ENCODE measurements around the gene HIF1AN. TPM values are rescaled to one million over a fixed set of nuclear protein-coding genes. Genes with fewer than 3 reads are reported as not detected.

HIF1AN gene
- total RNA-seq, 1 experiment from 2014 or later = 58.7 TPM

GRCh38 chr10:100576282-100576635, 40.5 kb downstream of the HIF1AN start:
- Histone ChIP-seq H2BK20ac (ENCODE audit: low read depth, low read length, poor library complexity, severe bottlenecking) (no peak overlapping the region), H2AFZ (ENCODE audit: low read length) (no peak overlapping the region), H3T11ph (ENCODE audit: low read length) (no peak overlapping the region), H3K27me3 (ENCODE audit: insufficient read depth, low read length) (peaks cover 3% of the 10 kb centered on the region; the same call in 1 of the 2 replicates), H3K56ac (ENCODE audit: insufficient read length, low read depth, low read length) (no peak overlapping the region), H3K79me1 (ENCODE audit: insufficient read depth, low read depth, low read length, poor library complexity, severe bottlenecking) (no peaks in the 10 kb centered on the region), H3K79me2 (ENCODE audit: insufficient read depth, low read length) (no peaks in the 10 kb centered on the region), H4K8ac (replicated peaks; ENCODE audit: insufficient read length, low read depth, low read length) (no peak overlapping the region), H2AK5ac (ENCODE audit: insufficient read length, low read length) (no peak overlapping the region), H2BK12ac (ENCODE audit: insufficient read length, low read depth, low read length) (no peak overlapping the region), H3K9ac (ENCODE audit: extremely low read depth, insufficient read length, low read length) (no peak overlapping the region), H3K4ac (ENCODE audit: low read depth, low read length) (no peak overlapping the region), H4K5ac (ENCODE audit: insufficient read length, low read depth, low read length) (no peak overlapping the region), H4K20me1 (ENCODE audit: control insufficient read depth, insufficient read depth, insufficient read length) (no peaks in the 10 kb centered on the region), H3K4me1 (ENCODE audit: insufficient read depth, low read length) (no peaks in the 10 kb centered on the region), H3K9me3 (ENCODE audit: control insufficient read depth, low read depth, low read length) (no peaks in the 10 kb centered on the region), H2BK120ac (ENCODE audit: low read depth, low read length, poor library complexity, severe bottlenecking) (no peak overlapping the region), H3K23ac (ENCODE audit: insufficient read length, low read depth, low read length) (no peak overlapping the region), H3K27ac (ENCODE audit: insufficient read length, low read depth, low read length) (no peak overlapping the region), H3K4me2 (ENCODE audit: insufficient read depth, insufficient read length, low read length) (no peak overlapping the region), H3K18ac (ENCODE audit: insufficient read length, low read depth, low read length) (no peak overlapping the region), H2BK5ac (ENCODE audit: insufficient read length, low read length) (no peak overlapping the region), H3K14ac (ENCODE audit: insufficient read depth, low read length) (no peak overlapping the region), H3K23me2 (ENCODE audit: insufficient read length, low read depth, low read length, poor library complexity, severe bottlenecking) (no peaks in the 10 kb centered on the region), H4K91ac (ENCODE audit: insufficient read length, low read depth, low read length) (no peak overlapping the region), H2BK15ac (ENCODE audit: low read depth, low read length) (no peak overlapping the region)
- no peak overlapping the region for H3K27ac Mint-ChIP-seq
- H3K4me1 Mint-ChIP-seq = peaks cover 3 to 6% of the 10 kb centered on the region in 2 experiments; a peak in 2 of 4 replicates
- TF ChIP-seq, protein P1, sequence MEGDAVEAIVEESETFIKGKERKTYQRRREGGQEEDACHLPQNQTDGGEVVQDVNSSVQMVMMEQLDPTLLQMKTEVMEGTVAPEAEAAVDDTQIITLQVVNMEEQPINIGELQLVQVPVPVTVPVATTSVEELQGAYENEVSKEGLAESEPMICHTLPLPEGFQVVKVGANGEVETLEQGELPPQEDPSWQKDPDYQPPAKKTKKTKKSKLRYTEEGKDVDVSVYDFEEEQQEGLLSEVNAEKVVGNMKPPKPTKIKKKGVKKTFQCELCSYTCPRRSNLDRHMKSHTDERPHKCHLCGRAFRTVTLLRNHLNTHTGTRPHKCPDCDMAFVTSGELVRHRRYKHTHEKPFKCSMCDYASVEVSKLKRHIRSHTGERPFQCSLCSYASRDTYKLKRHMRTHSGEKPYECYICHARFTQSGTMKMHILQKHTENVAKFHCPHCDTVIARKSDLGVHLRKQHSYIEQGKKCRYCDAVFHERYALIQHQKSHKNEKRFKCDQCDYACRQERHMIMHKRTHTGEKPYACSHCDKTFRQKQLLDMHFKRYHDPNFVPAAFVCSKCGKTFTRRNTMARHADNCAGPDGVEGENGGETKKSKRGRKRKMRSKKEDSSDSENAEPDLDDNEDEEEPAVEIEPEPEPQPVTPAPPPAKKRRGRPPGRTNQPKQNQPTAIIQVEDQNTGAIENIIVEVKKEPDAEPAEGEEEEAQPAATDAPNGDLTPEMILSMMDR (conservative IDR thresholded peaks at IDR 0.05) = no peak
- peaks cover 79% of the 10 kb centered on the region for H3K27me3 Mint-ChIP-seq (ENCODE audit: low read depth)
- H3K36me3 Mint-ChIP-seq (ENCODE audit: insufficient read depth in 1 of 3, low read depth in 3 of 3) = no peaks in the 10 kb centered on the region
- peak; percentile 12 for DNase-seq
- no peak overlapping the region for H3K4me3 Mint-ChIP-seq
- no CpG with 5 or more reads among the region's 5 CpGs for WGBS (ENCODE audit: extremely low coverage, insufficient read length, low lambda C conversion rate)
- H3K9me3 Mint-ChIP-seq = no peaks in the 10 kb centered on the region

Data from H9 (cell line).